ENCODE measurements around the gene TNFAIP8L1.
"Not testable (repeated sequence)": the region's sequence is repeated elsewhere in the genome, so short reads cannot be mapped to it uniquely, and the experiment has no call there.

Gene TNFAIP8L1

GRCh38 chr19:4638828-4639530 lies at the start of gene TNFAIP8L1:
Gene TNFAIP8L1, plus strand, starts transcription at chr19:4639516. Its CDS starts 12,354 bp downstream, at chr19:4651870.
- DNase-seq (ENCODE audit: low read depth, low spot score): no peak

GRCh38 chr19:4589579-4590410 lies 49.5 kb upstream of the TNFAIP8L1 start:
- DNase-seq (ENCODE audit: low read depth, low spot score): no peak

- DNase-seq (ENCODE audit: low read depth, low spot score): no peak
Measured at GRCh38 chr19:4590559-4590958, 48.8 kb upstream of the TNFAIP8L1 start.

- DNase-seq (ENCODE audit: low read depth, low spot score): no peak
Measured at GRCh38 chr19:4591320-4591719, 48.0 kb upstream of the TNFAIP8L1 start.

- DNase-seq (ENCODE audit: low read depth, low spot score): no peak
Measured at GRCh38 chr19:4592445-4592844, 46.9 kb upstream of the TNFAIP8L1 start.

- DNase-seq (ENCODE audit: low read depth, low spot score): no peak
Measured at GRCh38 chr19:4593409-4593851, 45.9 kb upstream of the TNFAIP8L1 start.

- DNase-seq (ENCODE audit: low read depth, low spot score): no peak
Measured at GRCh38 chr19:4594201-4594600, 45.1 kb upstream of the TNFAIP8L1 start.

- not testable (repeated sequence) for DNase-seq (ENCODE audit: low read depth, low spot score)
Measured at GRCh38 chr19:4595158-4595557, 44.2 kb upstream of the TNFAIP8L1 start.

- DNase-seq (ENCODE audit: low read depth, low spot score): no peak
Measured at GRCh38 chr19:4596033-4596904, 43.0 kb upstream of the TNFAIP8L1 start.

GRCh38 chr19:4597278-4597974 lies 41.9 kb upstream of the TNFAIP8L1 start:
- DNase-seq (ENCODE audit: low read depth, low spot score): no peak

GRCh38 chr19:4597975-4598671 lies 41.2 kb upstream of the TNFAIP8L1 start:
- DNase-seq (ENCODE audit: low read depth, low spot score): no peak

- DNase-seq (ENCODE audit: low read depth, low spot score): no peak
Measured at GRCh38 chr19:4598712-4599111, 40.6 kb upstream of the TNFAIP8L1 start.

- no peak for DNase-seq (ENCODE audit: low read depth, low spot score)
Measured at GRCh38 chr19:4600082-4600481, 39.2 kb upstream of the TNFAIP8L1 start.

- DNase-seq (ENCODE audit: low read depth, low spot score): no peak
Measured at GRCh38 chr19:4600893-4601292, 38.4 kb upstream of the TNFAIP8L1 start.

GRCh38 chr19:4602173-4602788 lies 37.0 kb upstream of the TNFAIP8L1 start:
- no peak for DNase-seq (ENCODE audit: low read depth, low spot score)

- no peak for DNase-seq (ENCODE audit: low read depth, low spot score)
Measured at GRCh38 chr19:4602915-4603314, 36.4 kb upstream of the TNFAIP8L1 start.

GRCh38 chr19:4604912-4605311 lies 34.4 kb upstream of the TNFAIP8L1 start:
- DNase-seq (ENCODE audit: low read depth, low spot score): no peak

- no peak for DNase-seq (ENCODE audit: low read depth, low spot score)
Measured at GRCh38 chr19:4606181-4606580, 33.1 kb upstream of the TNFAIP8L1 start.

- DNase-seq (ENCODE audit: low read depth, low spot score): no peak
Measured at GRCh38 chr19:4606921-4607678, 32.2 kb upstream of the TNFAIP8L1 start.
